ENCODE measurements around the gene DOCK2. TPM values are rescaled to one million over a fixed set of nuclear protein-coding genes. Genes with fewer than 3 reads are reported as not detected.

The DOCK2 gene
- total RNA-seq, 4 donors from 2014 or later: 2.0 to 17.4 (median 7.5) TPM

GRCh38 chr5:170038241-170038640, 401.2 kb downstream of the DOCK2 start:
- H3K9me3 ChIP-seq: no peaks in the 10 kb centered on the region
- no peaks in the 10 kb centered on the region for H3K4me1 ChIP-seq
- no peak for DNase-seq
- no peaks in the 10 kb centered on the region for H3K36me3 ChIP-seq
- no peak overlapping the region for H3K4me3 ChIP-seq
- no peaks in the 10 kb centered on the region for H3K27me3 ChIP-seq
- intact Hi-C loops (cut with DNase I; ENCODE audit: low total_unique reads): no loop called here
- no peak overlapping the region for H3K27ac ChIP-seq
- no peak for TF ChIP-seq CTCF (IDR thresholded peaks at IDR 0.05)
- TF ChIP-seq POLR2A (IDR thresholded peaks at IDR 0.05): no peak

- H3K4me3 ChIP-seq: no peak overlapping the region
- H3K27me3 ChIP-seq: no peaks in the 10 kb centered on the region
- no peaks in the 10 kb centered on the region for H3K4me1 ChIP-seq
- no peak for DNase-seq
- intact Hi-C loops (cut with DNase I; ENCODE audit: low total_unique reads): no loop called here
- no peak overlapping the region for H3K27ac ChIP-seq
- no peak for TF ChIP-seq POLR2A (IDR thresholded peaks at IDR 0.05)
- no peak for TF ChIP-seq CTCF (IDR thresholded peaks at IDR 0.05)
- H3K9me3 ChIP-seq: no peaks in the 10 kb centered on the region
- H3K36me3 ChIP-seq: no peaks in the 10 kb centered on the region
These were observed 402.8 kb downstream of the DOCK2 start for GRCh38 chr5:170039830-170040229.

GRCh38 chr5:170046241-170046640, 409.2 kb downstream of the DOCK2 start:
- H3K4me3 ChIP-seq: no peak overlapping the region
- H3K36me3 ChIP-seq: no peaks in the 10 kb centered on the region
- no peaks in the 10 kb centered on the region for H3K9me3 ChIP-seq
- no peaks in the 10 kb centered on the region for H3K4me1 ChIP-seq
- H3K27ac ChIP-seq: no peak overlapping the region
- H3K27me3 ChIP-seq: no peaks in the 10 kb centered on the region
- TF ChIP-seq POLR2A (IDR thresholded peaks at IDR 0.05) (no peak), CTCF (IDR thresholded peaks at IDR 0.05) (no peak)
- intact Hi-C loops (cut with DNase I; ENCODE audit: low total_unique reads): no loop called here
- DNase-seq: no peak

- no peak for TF ChIP-seq POLR2A (IDR thresholded peaks at IDR 0.05)
- no peak for TF ChIP-seq CTCF (IDR thresholded peaks at IDR 0.05)
- no peak for DNase-seq
- H3K36me3 ChIP-seq: no peaks in the 10 kb centered on the region
- intact Hi-C loops (cut with DNase I; ENCODE audit: low total_unique reads): no loop called here
- no peaks in the 10 kb centered on the region for H3K4me1 ChIP-seq
- no peak overlapping the region for H3K4me3 ChIP-seq
- no peaks in the 10 kb centered on the region for H3K27me3 ChIP-seq
- H3K9me3 ChIP-seq: no peaks in the 10 kb centered on the region
- no peak overlapping the region for H3K27ac ChIP-seq
These were observed 412.6 kb downstream of the DOCK2 start for GRCh38 chr5:170049713-170050112.

GRCh38 chr5:170053896-170054295, 416.8 kb downstream of the DOCK2 start:
- no peak overlapping the region for H3K27ac ChIP-seq
- intact Hi-C loops (cut with DNase I; ENCODE audit: low total_unique reads): no loop called here
- TF ChIP-seq CTCF (IDR thresholded peaks at IDR 0.05): no peak
- TF ChIP-seq POLR2A (IDR thresholded peaks at IDR 0.05): no peak

More at GRCh38 chr5:170053896-170054295, 416.8 kb downstream of the DOCK2 start:
- Histone ChIP-seq H3K27me3 (no peaks in the 10 kb centered on the region), H3K4me3 (no peak overlapping the region), H3K36me3 (no peaks in the 10 kb centered on the region), H3K9me3 (no peaks in the 10 kb centered on the region), H3K4me1 (no peaks in the 10 kb centered on the region)
- no peak for DNase-seq

Data from uterus (tissue), 4 donors.